Endometrium (tissue), 2 donors: ENCODE measurements around the gene NMNAT3.

Experiments
- FAIRE-seq: peaks from 2 replicates; lab custom pipeline; 2012; peaks lifted over from hg19 to GRCh38; lab: Jason Lieb, UNC
- donor health status: control.
- donor health status: control.

NMNAT3 gene

GRCh38 chr3:139677388-139678155 is at the start of gene NMNAT3:
Gene NMNAT3 (minus strand): TSS chr3:139677972. CDS start chr3:139627724, 50,248 bp downstream.
- FAIRE-seq: no peak

- FAIRE-seq: no peak
Measured at GRCh38 chr3:139721370-139721769, 43.6 kb upstream of the NMNAT3 start.

- no peak for FAIRE-seq
Measured at GRCh38 chr3:139718415-139718814, 40.6 kb upstream of the NMNAT3 start.

- FAIRE-seq: no peak
Measured at GRCh38 chr3:139716908-139717485, 39.2 kb upstream of the NMNAT3 start.

GRCh38 chr3:139715743-139716360 is 38.1 kb upstream of the NMNAT3 start:
- no peak for FAIRE-seq

GRCh38 chr3:139715166-139715565 is 37.4 kb upstream of the NMNAT3 start:
- no peak for FAIRE-seq

GRCh38 chr3:139710212-139710611 is 32.4 kb upstream of the NMNAT3 start:
- no peak for FAIRE-seq

- no peak for FAIRE-seq
Measured at GRCh38 chr3:139705631-139706030, 27.9 kb upstream of the NMNAT3 start.

GRCh38 chr3:139696314-139696604 is 18.5 kb upstream of the NMNAT3 start:
- FAIRE-seq: no peak

GRCh38 chr3:139695426-139696313 is 17.9 kb upstream of the NMNAT3 start:
- FAIRE-seq: no peak

GRCh38 chr3:139695007-139695406 is 17.2 kb upstream of the NMNAT3 start:
- no peak for FAIRE-seq

- FAIRE-seq: no peak
Measured at GRCh38 chr3:139694542-139694941, 16.8 kb upstream of the NMNAT3 start.

GRCh38 chr3:139691619-139692018 is 13.8 kb upstream of the NMNAT3 start:
- no peak for FAIRE-seq

- FAIRE-seq: no peak
Measured at GRCh38 chr3:139689708-139690228, 12.0 kb upstream of the NMNAT3 start.

- no peak for FAIRE-seq
Measured at GRCh38 chr3:139689122-139689521, 11.3 kb upstream of the NMNAT3 start.

GRCh38 chr3:139687431-139687830 is 9.7 kb upstream of the NMNAT3 start:
- no peak for FAIRE-seq

- FAIRE-seq: no peak
Measured at GRCh38 chr3:139686624-139687023, 8.9 kb upstream of the NMNAT3 start.

GRCh38 chr3:139686206-139686605 is 8.4 kb upstream of the NMNAT3 start:
- no peak for FAIRE-seq

- FAIRE-seq: no peak
Measured at GRCh38 chr3:139679220-139679775, 1.5 kb upstream of the NMNAT3 start.

GRCh38 chr3:139676632-139677387 is 962 bp downstream of the NMNAT3 start:
- FAIRE-seq: no peak

GRCh38 chr3:139676108-139676507 is 1.7 kb downstream of the NMNAT3 start:
- FAIRE-seq: no peak
